Endothelial cell of umbilical vein (primary cell): Measurements from ENCODE around the gene FAXDC2. TPM values are rescaled to one million over a fixed set of nuclear protein-coding genes. Genes with fewer than 3 reads are reported as not detected.
A peak's percentile ranks its signal among the peaks of the same experiment; 100 is the strongest.

Experiments
- BruUV-seq: library from RNA; stranded (reverse); fragments of 400-500 nt; replicated peaks from 2 replicates; lab custom pipeline; 2021; lab: Mats Ljungman, UMichigan
- CTCF ChIA-PET: fragments of 300-600, 350-600 bp; sonication (Branson Sonifier 250); formaldehyde crosslinking; loops from one replicate; lab custom pipeline; 2021; ENCODE audit warnings: antibody characterized with exemption, inconsistent platforms; lab: Charles Lee
- POLR2A ChIA-PET: fragments of 300-600, 350-600 bp; sonication (Branson Sonifier 250); formaldehyde crosslinking; loops from one replicate; lab custom pipeline; 2021; ENCODE audit warnings: antibody characterized with exemption, inconsistent platforms; lab: Charles Lee
- DNase-seq: peaks from one replicate; pipeline ENCODE4 v3.0.0-alpha.2; 2011; ENCODE audit warnings: low read depth, low spot score
- FAIRE-seq: peaks from 2 replicates; lab custom pipeline; 2011; peaks lifted over from hg19 to GRCh38; lab: Jason Lieb, UNC
- H2AFZ ChIP-seq: 2 replicates; pipeline ENCODE4 v1.6.0; 2012; ENCODE audit warnings: low read depth, low read length, control low read depth, inconsistent platforms
- H3K27ac ChIP-seq: 2 replicates; pipeline ENCODE4 v1.5.1; 2011; ENCODE audit warnings: low read depth, mild to moderate bottlenecking, control low read depth, low read length, moderate library complexity; ENCODE audit not compliant: insufficient read depth
- H3K27me3 ChIP-seq, 2 experiments: 2 replicates each; pipeline versions ENCODE4 v1.6.0 to v1.6.1; 2011; ENCODE audit warnings: low read length in 2 of 2, mixed read lengths in 1 of 2; ENCODE audit not compliant: control insufficient read depth in 2 of 2, insufficient read depth in 2 of 2
- H3K36me3 ChIP-seq, 2 experiments: 2 replicates in 1 of 2; 3 replicates in 1 of 2; pipeline ENCODE4 v1.5.1; 2011; ENCODE audit warnings: low read length in 2 of 2, mild to moderate bottlenecking in 1 of 2, moderate library complexity in 1 of 2; ENCODE audit not compliant: control insufficient read depth in 2 of 2, insufficient read depth in 2 of 2; ENCODE audit errors: extremely low read depth in 1 of 2
- H3K4me1 ChIP-seq: 3 replicates; pipeline ENCODE4 v1.5.1; 2011; ENCODE audit warnings: mild to moderate bottlenecking, low read length; ENCODE audit not compliant: control insufficient read depth, insufficient read depth; ENCODE audit errors: extremely low read depth
- H3K4me2 ChIP-seq: 2 replicates; pipeline ENCODE4 v1.6.1; 2011; ENCODE audit warnings: low read length, control low read depth, mixed read lengths; ENCODE audit not compliant: insufficient read depth
- H3K4me3 ChIP-seq, 3 experiments: fragments of 200-600 bp in 1 of 3; sonication (generic), shearing (Covaris generic) in 1 of 3; replicated peaks in 1 of 3; 2 replicates each; pipeline ENCODE4 v1.5.1; 2011 to 2016; ENCODE audit warnings: control low read depth in 3 of 3, low read length in 3 of 3, mild to moderate bottlenecking in 2 of 3, inconsistent platforms in 1 of 3, low read depth in 1 of 3, moderate library complexity in 1 of 3; ENCODE audit not compliant: insufficient read depth in 1 of 3
- H3K79me2 ChIP-seq: 2 replicates; pipeline ENCODE4 v1.6.0; 2012; ENCODE audit warnings: low read length, inconsistent platforms; ENCODE audit not compliant: control insufficient read depth, insufficient read depth
- H3K9ac ChIP-seq: replicated peaks from 2 replicates; pipeline ENCODE3; 2011; ENCODE audit warnings: low read length, control low read depth; ENCODE audit not compliant: insufficient read depth; ENCODE audit errors: extremely low read depth
- H3K9me1 ChIP-seq: replicated peaks from 3 replicates; pipeline ENCODE4 v1.6.0; 2011; ENCODE audit warnings: mild to moderate bottlenecking, low read length; ENCODE audit not compliant: control insufficient read depth, insufficient read depth; ENCODE audit errors: extremely low read depth
- H3K9me3 ChIP-seq: replicated peaks from 2 replicates; pipeline ENCODE4 v1.5.1; 2012; ENCODE audit warnings: low read length, inconsistent platforms; ENCODE audit not compliant: control insufficient read depth, insufficient read depth
- H4K20me1 ChIP-seq: replicated peaks from 2 replicates; pipeline ENCODE3; 2011; ENCODE audit warnings: mild to moderate bottlenecking, low read length; ENCODE audit not compliant: control insufficient read depth, insufficient read depth; ENCODE audit errors: extremely low read depth
- CTCF ChIP-seq, 2 donors: IDR thresholded peaks; 1 replicate in 1 of 2; 2 replicates in 1 of 2; pipeline ENCODE4 v1.5.1; 2011; ENCODE audit warnings: low read length in 2 of 2, mild to moderate bottlenecking in 2 of 2, moderate library complexity in 2 of 2, control low read depth in 1 of 2, inconsistent platforms in 1 of 2, low read depth in 1 of 2; ENCODE audit not compliant: insufficient read depth in 1 of 2; ENCODE audit errors: extremely low read depth in 1 of 2
- EZH2 ChIP-seq: IDR thresholded peaks from 2 replicates; pipeline ENCODE4 v1.6.1; 2012; ENCODE audit warnings: borderline replicate concordance, low read depth, mild to moderate bottlenecking, moderate library complexity, low read length, inconsistent platforms; ENCODE audit not compliant: severe bottlenecking
- FOS ChIP-seq: IDR thresholded peaks from 2 replicates; pipeline ENCODE4 v1.6.1; 2011; ENCODE audit warnings: mild to moderate bottlenecking, low read length, moderate library complexity, borderline replicate concordance; ENCODE audit not compliant: insufficient read depth
- GATA2 ChIP-seq: IDR thresholded peaks from 2 replicates; pipeline ENCODE4 v1.7.0; 2011; ENCODE audit warnings: low read depth, mild to moderate bottlenecking, moderate library complexity, mixed read lengths, low read length; ENCODE audit not compliant: insufficient read length, insufficient read depth
- JUN ChIP-seq: IDR thresholded peaks from 2 replicates; pipeline ENCODE4 v1.6.1; 2011; ENCODE audit warnings: borderline replicate concordance, low read depth; ENCODE audit not compliant: insufficient read length, insufficient read depth
- MAX ChIP-seq: IDR thresholded peaks from 2 replicates; pipeline ENCODE4 v1.6.1; 2011; ENCODE audit not compliant: insufficient read depth, insufficient read length
- MYC ChIP-seq: IDR thresholded peaks from one replicate; pipeline ENCODE4 v1.6.1; 2011; ENCODE audit warnings: mild to moderate bottlenecking, low read depth, low read length
- POLR2A ChIP-seq: IDR thresholded peaks from 2 replicates; pipeline ENCODE4 v1.6.1; 2012; ENCODE audit warnings: low read depth, mild to moderate bottlenecking, control low read depth, low read length
- POLR2AphosphoS5 ChIP-seq: IDR thresholded peaks from 2 replicates; pipeline ENCODE4 v1.6.1; 2012; ENCODE audit warnings: low read depth, mild to moderate bottlenecking, control low read depth, low read length, moderate library complexity; ENCODE audit not compliant: insufficient read depth
- dilution Hi-C: fragments of 300-500 bp; cut with MboI; formaldehyde crosslinking; loops from one replicate; pipeline ENCODE4 v1.15.0; 2019; ENCODE audit warnings: low sequenced_read_pairs; ENCODE audit not compliant: extremely low pct_ligation_motif_present
- intact Hi-C: fragments of 100-400 bp; cut with micrococcal nuclease; formaldehyde crosslinking; loops from one replicate; pipeline ENCODE4 v1.10.0; 2022
- polyA plus RNA-seq, 4 experiments: library from polyadenylated mRNA; depleted of rRNA in 3 of 4; stranded (reverse) in 3 of 4; unstranded in 1 of 4; fragments of >200 nt; gene quantifications; 2 replicates each; pipeline versions ENCODE4 v1.2.1 to v1.2.3, GENCODE V29; 2011 to 2012; ENCODE audit warnings: missing spikeins in 1 of 4
- total RNA-seq: library from RNA; stranded (reverse); gene quantifications from 2 replicates; pipeline ENCODE4 v1.2.3, GENCODE V29; 2021

The FAXDC2 gene
- total and polyA plus RNA-seq, 2 donors (not counting 3 experiments of a cell fraction or from before 2014, with no cell fraction given), result 8.3 to 12.0 TPM

GRCh38 chr5:154884424-154884823 is 34.0 kb upstream of the FAXDC2 start:
- TF ChIP-seq GATA2, result no peak
- no peak for TF ChIP-seq EZH2
- no peak for TF ChIP-seq POLR2AphosphoS5
- TF ChIP-seq POLR2A, result no peak
- TF ChIP-seq MAX, result no peak
- no peak for TF ChIP-seq FOS
- TF ChIP-seq MYC, result no peak
- Histone ChIP-seq H3K9me3 (peaks cover 9% of the 10 kb centered on the region), H3K36me3 (peaks cover 17 to 24% of the 10 kb centered on the region in 2 experiments), H3K4me3 (no peak overlapping the region), H3K27ac (no peak overlapping the region), H3K9ac (no peak overlapping the region), H3K27me3 (no peaks in the 10 kb centered on the region), H2AFZ (no peak overlapping the region), H3K9me1 (no peaks in the 10 kb centered on the region), H4K20me1 (no peaks in the 10 kb centered on the region), H3K79me2 (no peaks in the 10 kb centered on the region), H3K4me2 (no peak overlapping the region), H3K4me1 (peaks cover 7% of the 10 kb centered on the region)
- intact Hi-C loops (no loop called here), dilution Hi-C loops (no loop called here)
- FAIRE-seq (no peak), DNase-seq (no peak)
- no TSS peak for BruUV-seq
- CTCF ChIA-PET, result no interaction called here
- POLR2A ChIA-PET, result no interaction called here

- peak; percentile 50 for DNase-seq
- Histone ChIP-seq H2AFZ (no peak overlapping the region), H3K27ac (no peak overlapping the region), H3K4me2 (peak overlapping the region; percentile 31), H3K36me3 (peaks cover 6 to 11% of the 10 kb centered on the region in 2 experiments), H3K4me3 (no peak overlapping the region), H3K79me2 (no peaks in the 10 kb centered on the region), H3K9ac (no peak overlapping the region), H3K9me3 (peaks cover 13% of the 10 kb centered on the region), H3K27me3 (no peaks in the 10 kb centered on the region), H3K4me1 (peaks cover 7% of the 10 kb centered on the region), H3K9me1 (no peaks in the 10 kb centered on the region), H4K20me1 (no peaks in the 10 kb centered on the region)
- POLR2A ChIA-PET, result no interaction called here
- intact Hi-C loops, result no loop called here
- CTCF ChIA-PET, result interaction anchor here (0.6 to 1.5 kb wide), 5 partner anchors 18 to 1765 kb away, joined by 3 to 6 read pairs (median 3); partner anchors contain the start of gene CNOT8
- TF ChIP-seq CTCF (IDR thresholded peaks at IDR 0.05; ENCODE audit: extremely low read depth in 1 of 2, insufficient read depth in 1 of 2, low read depth in 1 of 2, low read length in 2 of 2) (no peak), FOS (no peak), MAX (no peak), JUN (peak; percentile 14), MYC (no peak), POLR2A (no peak), GATA2 (no peak)
- dilution Hi-C loops, result no loop called here
- no TSS peak for BruUV-seq
- no peak for FAIRE-seq
Observed at GRCh38 chr5:154881986-154882385, 31.6 kb upstream of the FAXDC2 start.
